GM19328 (cell line): ENCODE measurements around the gene KANTR.

Source experiments
- ATAC-seq: cut with Tn5 transposase; IDR thresholded peaks from one replicate; pipeline ENCODE4 v1.9.1; 2021; ENCODE audit warnings: mild to moderate bottlenecking, moderate library complexity; ENCODE audit not compliant: unreplicated experiment

Gene KANTR, protein sequence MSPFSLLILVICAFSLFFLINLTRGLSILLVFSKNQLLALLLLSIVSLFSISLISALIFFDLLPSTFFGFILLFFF

GRCh38 chrX:53093748-53094581 is at the start of gene KANTR:
Gene KANTR (plus strand): TSS chrX:53094142. CDS start chrX:53124273, 30,131 bp downstream.
- peak; percentile 73 for ATAC-seq

GRCh38 chrX:53044995-53045394 is 48.9 kb upstream of the KANTR start:
- ATAC-seq = no peak

DNA sequence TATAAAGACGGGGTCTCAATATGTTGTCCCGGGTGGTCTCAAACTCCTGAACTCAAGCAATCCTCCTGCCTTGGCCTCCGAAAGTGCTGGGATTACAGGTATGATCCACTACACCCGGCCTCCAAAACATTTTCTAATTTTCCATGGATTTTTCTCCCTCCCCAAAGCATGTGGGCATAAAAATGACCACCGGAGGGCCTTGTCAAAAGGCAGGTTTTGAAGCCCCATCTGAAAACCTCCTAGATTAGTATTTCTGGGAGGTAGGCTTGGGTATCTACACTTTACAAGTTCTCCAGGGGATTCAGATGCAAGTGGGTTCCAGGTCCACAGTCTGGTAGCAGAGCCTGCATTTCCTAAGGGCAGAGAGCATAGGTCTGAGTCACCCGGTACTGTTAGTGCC is 46.7 kb upstream of the KANTR start:
- ATAC-seq = no peak

DNA sequence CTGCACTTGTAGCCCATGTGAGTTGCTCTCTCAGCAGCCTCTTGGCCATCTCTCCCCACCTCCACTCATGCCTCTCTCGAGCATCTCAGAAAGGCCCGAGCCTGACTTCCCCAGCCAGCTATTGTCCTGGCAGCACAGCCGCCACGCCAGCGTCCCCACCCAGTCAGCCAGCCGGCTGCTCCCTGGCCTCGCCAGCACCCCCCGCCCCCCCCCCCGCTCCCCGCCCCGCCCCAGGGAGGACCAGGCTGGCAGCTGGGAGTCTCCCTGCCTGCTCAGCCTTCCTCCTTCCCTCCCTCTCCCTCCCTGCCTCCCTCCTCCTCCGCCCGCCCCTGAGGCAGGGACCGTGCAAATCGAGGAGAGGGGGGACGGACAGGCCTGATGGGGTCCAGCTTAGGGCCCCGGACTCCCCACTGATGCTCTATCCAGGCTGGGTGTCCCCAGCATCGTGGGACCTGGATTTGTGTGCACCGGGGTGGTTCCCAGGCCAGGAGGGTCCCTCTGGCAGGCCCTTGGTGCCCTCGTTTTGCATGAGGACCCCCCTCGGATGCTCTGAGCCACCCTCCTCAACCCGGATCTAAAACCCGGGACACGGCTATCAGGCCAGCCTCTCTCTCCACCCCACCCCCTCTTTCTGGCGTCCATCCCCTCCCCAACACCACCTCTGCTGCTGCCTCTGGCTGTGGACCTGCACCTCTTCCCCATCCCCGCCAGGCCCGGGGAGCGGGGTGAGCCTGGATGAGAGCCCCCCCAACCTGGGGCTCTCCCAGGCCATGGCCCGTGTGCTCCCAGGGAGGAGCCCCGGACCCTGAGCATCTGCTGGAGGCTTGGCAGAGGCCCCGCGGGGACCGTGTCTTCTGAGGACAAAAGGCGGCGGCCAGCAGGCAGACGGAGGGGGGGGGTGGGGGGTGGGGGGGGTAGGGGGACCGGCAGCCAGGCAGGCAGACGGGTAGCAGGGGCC is 45.5 kb upstream of the KANTR start, which contains the start of gene GPR173:
GPR173 (plus strand) TSS at position 621 of the 958 bp plus-strand sequence. CDS start 27,833 bp downstream, outside the sequence.
- ATAC-seq = no peak

- no peak for ATAC-seq
Observed at GRCh38 chrX:53049127-53049517, 44.8 kb upstream of the KANTR start.

DNA sequence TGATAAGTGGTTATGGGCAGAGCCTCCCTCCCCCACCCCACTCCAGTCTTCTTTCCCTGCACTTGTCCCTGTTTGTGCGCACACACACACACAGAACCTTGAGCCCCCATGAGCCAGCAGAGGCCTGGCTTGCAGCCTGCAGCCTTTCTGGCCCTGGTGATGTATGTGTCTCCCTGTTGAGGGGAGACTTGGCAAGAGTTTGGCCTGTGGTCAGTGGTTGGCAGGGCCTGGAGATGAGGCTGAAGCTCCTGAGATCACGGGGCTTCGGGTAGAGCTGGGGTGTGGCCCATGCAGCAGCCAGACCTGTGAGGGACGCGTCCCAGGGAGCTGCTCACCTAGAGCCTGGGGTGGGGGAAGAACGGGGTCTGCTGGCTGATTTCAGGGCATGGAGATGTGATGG is 43.1 kb upstream of the KANTR start:
- ATAC-seq = no peak

DNA sequence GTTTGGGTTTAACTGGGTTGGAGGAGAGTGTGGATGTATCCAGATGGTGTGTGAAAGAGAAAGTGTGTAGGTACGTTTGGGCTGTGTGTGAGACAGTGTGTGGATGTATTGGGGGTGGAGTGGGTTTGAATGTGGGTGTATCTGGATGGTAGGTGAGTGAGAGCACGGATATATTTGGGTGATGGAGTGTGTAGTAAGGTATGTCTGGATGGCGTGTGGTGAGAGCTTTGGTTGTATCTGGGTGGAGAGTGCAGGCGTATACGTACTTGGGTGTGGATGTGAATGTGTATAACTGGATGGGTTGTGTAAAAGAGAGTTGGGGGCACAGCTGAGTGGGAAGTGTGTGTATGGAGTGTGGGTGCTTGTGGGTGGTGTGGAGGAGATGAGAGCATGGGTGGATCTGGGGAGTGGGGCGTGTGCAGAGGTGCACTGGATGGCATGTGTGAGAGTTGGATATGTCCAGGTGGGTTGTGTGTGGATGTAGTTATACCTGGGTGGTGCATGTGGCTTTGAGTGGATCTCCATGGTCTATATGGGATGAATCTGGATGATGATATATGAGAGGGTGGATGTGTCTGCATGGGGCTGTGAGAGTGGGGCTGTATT is 38.6 kb upstream of the KANTR start:
- no peak for ATAC-seq

DNA sequence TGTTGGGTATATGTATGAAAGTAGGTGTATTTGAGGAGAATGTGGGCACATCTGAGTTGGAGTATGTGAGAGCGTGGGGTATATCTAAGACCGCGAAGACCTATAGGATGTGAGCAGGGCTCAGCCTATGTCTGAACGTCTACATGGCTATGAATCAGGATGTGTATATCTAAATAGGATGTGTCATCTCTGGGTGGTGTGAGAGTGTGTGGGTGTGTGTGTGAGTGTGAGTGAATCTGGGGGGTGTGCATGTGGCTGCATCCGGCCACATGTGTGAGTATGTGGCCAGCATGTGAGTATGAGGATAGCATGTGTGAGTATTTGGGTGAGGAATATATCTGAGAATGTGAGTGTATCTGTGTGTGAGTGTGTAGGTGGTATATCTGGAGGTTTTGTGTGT is 37.6 kb upstream of the KANTR start:
- ATAC-seq = no peak

- ATAC-seq = no peak
Observed at GRCh38 chrX:53065104-53065503, 28.8 kb upstream of the KANTR start.

DNA sequence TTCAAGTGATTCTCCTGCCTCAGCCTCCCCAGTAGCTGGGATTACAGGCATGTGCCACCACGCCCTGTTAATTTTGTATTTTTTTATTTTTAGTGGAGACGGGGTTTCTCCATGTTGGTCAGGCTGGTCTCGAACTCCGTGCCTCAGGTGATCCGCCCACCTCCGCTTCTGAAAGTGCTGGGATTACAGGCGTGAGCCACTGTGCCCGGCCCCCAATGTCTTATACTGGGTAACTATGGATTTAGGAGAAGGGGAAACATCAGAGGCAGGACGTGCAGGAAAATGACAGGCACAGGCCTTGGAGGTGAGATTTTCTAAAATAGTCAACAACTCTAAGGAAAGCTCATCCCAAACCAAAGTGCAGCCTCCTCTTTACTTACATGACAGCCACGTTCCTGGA is 22.9 kb upstream of the KANTR start:
- ATAC-seq = no peak

- ATAC-seq = peak; percentile 93
Observed at GRCh38 chrX:53071604-53072417, 22.1 kb upstream of the KANTR start.

DNA sequence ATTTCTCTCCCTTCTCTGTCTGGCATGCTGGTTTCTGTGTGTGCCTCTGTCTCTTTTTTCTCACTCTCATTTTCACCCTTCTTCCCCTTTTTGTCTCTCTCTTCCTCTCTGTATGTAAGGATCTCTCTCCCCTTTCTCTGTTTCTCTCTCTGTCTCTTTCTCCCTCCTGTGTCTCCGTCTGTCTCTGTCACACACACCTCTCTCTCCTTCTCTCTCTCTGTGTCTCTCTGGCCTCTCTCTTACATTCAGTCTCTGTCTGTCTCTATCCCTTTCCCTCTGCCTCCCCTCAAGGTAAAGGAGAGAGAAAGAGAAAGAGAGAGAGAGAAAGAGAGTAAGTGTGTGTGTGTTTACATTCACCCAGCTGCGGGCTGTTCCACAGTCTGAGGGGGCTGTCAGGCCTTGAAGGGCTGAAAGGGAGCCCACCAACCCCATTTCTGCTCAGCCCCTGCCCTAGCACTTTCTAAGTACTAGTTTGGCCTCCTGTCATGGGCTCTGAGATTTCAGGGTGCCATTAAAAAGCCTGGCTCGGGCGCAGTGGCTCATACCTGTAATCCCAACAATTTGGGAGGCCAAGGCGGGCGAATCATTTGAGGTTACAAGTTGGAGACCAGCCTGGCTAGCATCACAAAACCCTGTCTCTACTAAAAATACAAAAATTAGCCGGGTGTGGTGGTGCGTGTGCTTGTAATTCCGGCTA is 21.4 kb upstream of the KANTR start:
- no peak for ATAC-seq

- ATAC-seq = no peak
Observed at GRCh38 chrX:53073115-53073586, 20.8 kb upstream of the KANTR start.

- no peak for ATAC-seq
Observed at GRCh38 chrX:53075011-53075410, 18.9 kb upstream of the KANTR start.

GRCh38 chrX:53076671-53077070 is 17.3 kb upstream of the KANTR start:
- ATAC-seq = no peak

- no peak for ATAC-seq
Observed at GRCh38 chrX:53077207-53078197, 16.4 kb upstream of the KANTR start.

DNA sequence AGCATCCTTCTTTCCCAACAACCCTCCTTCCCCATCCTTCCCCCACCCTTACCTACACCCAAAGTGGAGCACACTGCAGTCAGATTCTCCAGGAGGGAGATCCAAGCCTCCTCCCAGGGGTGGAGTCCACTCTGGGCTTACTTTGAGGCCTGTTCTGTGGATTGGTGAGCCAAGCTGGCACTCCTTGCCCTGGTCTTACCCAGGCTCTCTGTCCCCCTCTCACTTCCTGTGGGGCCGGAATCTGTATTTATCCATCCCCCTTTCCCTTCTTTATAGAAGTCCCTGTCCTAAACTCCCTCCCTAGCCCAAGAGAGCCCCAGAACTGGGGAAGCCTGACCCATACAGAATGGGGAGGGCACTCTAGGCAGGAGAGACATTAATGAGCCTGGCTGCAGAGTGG is 15.0 kb upstream of the KANTR start:
- ATAC-seq = no peak
